ENCODE data around the gene CUX1.

The CUX1 gene

DNA sequence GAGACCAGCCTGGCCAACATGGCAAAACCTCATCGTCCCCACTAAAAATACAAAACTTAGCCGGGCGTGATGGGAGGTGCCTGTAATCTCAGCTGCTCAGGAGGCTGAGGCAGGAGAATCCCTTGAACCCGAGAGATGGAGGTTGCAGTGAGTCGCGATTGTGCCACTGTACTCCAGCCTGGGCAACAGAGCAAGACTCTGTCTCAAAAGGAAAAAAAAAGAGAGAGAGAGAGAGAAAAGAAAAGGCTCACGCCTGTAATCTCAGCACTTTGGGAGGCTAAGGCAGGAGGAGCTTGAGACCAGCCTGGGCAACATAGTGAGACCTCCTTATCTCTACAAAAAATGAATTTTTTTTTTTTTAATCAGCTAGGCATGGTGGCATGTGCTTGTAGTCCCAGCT, 157.6 kb downstream of the CUX1 start:
- DNase-seq (ENCODE audit: low read depth), result no peak
- TF ChIP-seq, protein P1, sequence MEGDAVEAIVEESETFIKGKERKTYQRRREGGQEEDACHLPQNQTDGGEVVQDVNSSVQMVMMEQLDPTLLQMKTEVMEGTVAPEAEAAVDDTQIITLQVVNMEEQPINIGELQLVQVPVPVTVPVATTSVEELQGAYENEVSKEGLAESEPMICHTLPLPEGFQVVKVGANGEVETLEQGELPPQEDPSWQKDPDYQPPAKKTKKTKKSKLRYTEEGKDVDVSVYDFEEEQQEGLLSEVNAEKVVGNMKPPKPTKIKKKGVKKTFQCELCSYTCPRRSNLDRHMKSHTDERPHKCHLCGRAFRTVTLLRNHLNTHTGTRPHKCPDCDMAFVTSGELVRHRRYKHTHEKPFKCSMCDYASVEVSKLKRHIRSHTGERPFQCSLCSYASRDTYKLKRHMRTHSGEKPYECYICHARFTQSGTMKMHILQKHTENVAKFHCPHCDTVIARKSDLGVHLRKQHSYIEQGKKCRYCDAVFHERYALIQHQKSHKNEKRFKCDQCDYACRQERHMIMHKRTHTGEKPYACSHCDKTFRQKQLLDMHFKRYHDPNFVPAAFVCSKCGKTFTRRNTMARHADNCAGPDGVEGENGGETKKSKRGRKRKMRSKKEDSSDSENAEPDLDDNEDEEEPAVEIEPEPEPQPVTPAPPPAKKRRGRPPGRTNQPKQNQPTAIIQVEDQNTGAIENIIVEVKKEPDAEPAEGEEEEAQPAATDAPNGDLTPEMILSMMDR (conservative IDR thresholded peaks at IDR 0.05; ENCODE audit: low read depth, low read length), result no peak
- H3K4me3 ChIP-seq (ENCODE audit: low read depth, low read length), result no peak overlapping the region

DNA sequence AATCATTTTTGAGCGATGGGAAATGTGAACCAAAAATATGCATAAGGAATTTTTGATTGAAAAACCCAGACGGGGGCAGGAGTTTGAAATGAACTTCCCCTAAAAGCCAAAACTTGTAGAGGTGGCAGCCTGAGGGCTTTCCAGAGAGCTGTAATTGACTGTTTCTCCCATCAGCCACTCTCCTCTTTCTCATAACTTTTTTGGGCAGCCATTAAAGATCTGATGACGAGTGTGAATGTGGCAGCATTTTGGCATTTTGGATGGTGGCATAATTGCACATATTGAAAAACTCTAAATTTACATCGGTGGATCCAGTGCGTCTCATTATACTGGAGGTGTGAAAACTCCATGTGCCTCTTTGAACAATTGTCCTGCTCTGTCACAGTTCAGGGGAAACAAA, 159.0 kb downstream of the CUX1 start:
- no peak overlapping the region for H3K4me3 ChIP-seq (ENCODE audit: low read depth, low read length)
- no peak for DNase-seq (ENCODE audit: low read depth)
- TF ChIP-seq, protein P1 (conservative IDR thresholded peaks at IDR 0.05; ENCODE audit: low read depth, low read length), result no peak

DNA sequence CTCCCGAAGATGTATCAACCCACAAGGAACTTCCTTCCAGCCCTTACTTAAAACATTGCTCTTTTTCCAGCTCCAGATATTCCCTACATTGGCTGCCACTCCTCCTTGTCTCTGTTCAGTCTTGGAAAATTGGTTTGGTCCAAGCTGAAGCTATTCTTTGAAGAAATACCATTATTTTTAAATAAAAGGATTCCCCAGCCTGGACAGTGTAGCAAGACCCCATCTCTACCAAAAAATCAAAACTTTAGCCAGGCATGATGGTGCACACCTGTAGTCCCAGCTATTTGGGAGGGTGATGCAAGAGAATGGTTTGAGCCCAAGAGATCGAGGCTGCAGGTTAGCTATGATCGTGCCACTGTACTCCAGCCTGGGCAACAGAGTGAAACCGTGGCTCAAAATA, 159.8 kb downstream of the CUX1 start:
- H3K4me3 ChIP-seq (ENCODE audit: low read depth, low read length), result no peak overlapping the region
- DNase-seq (ENCODE audit: low read depth), result no peak
- TF ChIP-seq, protein P1 (conservative IDR thresholded peaks at IDR 0.05; ENCODE audit: low read depth, low read length), result no peak

DNA sequence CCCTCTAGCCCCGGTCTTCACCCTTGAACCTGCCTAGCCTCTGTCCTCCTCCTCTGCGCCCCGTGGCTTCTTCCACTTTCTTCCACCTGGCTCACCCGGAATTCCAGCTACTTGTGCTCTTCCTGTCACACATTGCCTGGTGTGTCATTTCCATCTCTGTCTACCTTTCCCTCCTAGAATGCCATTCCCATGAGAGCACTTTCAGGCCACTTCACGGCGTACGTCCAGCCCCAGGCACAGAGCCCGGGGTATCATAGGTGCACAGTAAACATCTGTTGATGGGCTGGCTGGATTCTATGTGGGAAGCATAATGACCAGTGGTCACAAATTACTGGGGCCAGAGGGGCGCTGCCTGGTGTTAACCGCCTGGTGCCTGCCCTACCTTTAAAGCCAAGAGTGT, 161.3 kb downstream of the CUX1 start:
- no peak overlapping the region for H3K4me3 ChIP-seq (ENCODE audit: low read depth, low read length)
- no peak for DNase-seq (ENCODE audit: low read depth)
- TF ChIP-seq, protein P1 (conservative IDR thresholded peaks at IDR 0.05; ENCODE audit: low read depth, low read length), result no peak

DNA sequence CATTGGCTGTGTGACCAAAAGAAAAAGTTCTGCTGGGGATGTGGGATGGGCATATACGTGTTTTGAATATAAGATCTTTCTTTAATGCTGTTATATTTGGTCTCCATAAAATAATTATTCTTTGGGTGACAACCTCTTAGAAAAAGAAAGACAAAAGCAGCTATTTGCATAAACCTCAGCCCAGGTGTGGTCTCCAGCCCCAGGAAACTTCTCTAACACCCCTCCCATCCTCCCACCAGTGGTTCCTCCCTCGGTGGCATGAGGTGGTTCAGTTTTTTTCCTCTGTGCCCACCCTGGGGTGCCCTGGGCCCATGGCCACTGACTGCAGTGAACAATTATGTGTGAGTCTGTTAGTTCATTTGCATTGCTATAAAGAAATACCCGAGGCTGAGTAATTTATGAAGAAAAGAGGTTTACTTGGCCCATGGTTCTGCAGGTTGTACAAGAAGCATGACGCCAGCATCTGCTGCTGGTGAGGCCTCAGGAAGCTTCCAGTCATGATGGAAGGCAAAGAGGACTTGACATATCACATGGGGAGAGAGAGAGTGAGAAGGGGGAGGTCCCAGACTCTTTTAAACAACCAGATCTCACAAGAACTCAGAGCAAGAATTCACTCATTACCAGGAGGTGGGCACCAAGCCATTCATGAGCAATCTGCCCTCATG, 165.9 kb downstream of the CUX1 start:
- H3K4me3 ChIP-seq (ENCODE audit: low read depth, low read length), result no peak overlapping the region
- no peak for DNase-seq (ENCODE audit: low read depth)
- TF ChIP-seq, protein P1 (conservative IDR thresholded peaks at IDR 0.05; ENCODE audit: low read depth, low read length), result no peak

DNA sequence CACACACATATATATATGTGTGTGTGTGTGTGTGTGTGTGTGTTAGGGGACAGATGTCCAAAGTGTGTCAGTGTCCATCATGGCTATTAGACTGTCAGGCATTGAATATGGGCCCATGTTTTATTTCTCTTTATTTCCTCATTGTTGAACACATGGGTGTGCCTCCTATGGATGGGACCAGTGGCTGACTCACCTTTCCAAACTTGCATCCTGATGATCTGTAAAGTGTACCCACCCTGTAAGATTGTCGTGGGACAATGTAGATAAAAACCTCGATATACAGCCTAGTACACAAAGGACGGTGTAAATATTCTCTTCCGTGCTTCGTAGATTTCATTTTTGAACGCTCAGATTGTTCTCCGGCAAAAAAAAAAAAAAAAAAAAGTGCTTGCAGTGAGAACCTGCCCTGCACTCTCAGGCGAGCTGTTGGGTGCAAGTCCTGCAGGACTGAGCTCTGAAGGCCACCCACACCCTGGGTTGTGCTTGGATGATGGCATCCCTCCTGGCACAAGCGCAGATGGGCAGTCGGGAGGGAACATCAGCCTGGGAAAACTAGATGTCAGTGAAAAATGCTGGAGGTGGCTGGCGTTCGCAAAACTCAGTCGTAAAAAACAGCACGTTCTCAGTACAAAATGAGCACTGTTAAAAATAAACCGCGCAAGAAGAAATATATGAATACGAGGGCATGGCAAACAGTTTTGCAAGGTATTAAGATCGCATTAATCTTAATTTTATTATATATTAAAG, 166.9 kb downstream of the CUX1 start:
- no peak for DNase-seq (ENCODE audit: low read depth)
- H3K4me3 ChIP-seq (ENCODE audit: low read depth, low read length), result no peak overlapping the region
- TF ChIP-seq, protein P1 (conservative IDR thresholded peaks at IDR 0.05; ENCODE audit: low read depth, low read length), result no peak
